K562 (cell line): Measurements from ENCODE around the gene NINL. TPM values are rescaled to one million over a fixed set of nuclear protein-coding genes. Genes with fewer than 3 reads are reported as not detected.

ENCODE experiments used
- ATF2 ChIP-seq: sonication (generic); formaldehyde crosslinking; IDR thresholded peaks from 2 replicates; pipeline ENCODE4 v1.8.1; 2022; ENCODE audit warnings: missing genetic modification reagents
- CAMTA2 ChIP-seq: fragments of 250-450 bp; sonication (Bioruptor Pico); conservative IDR thresholded peaks from 2 replicates; pipeline ENCODE4 v1.5.1; 2022
- CBFB ChIP-seq: sonication (generic); formaldehyde crosslinking; IDR thresholded peaks from 2 replicates; pipeline ENCODE4 v1.4.0; 2020; ENCODE audit warnings: mild to moderate bottlenecking, missing genetic modification reagents
- E2F6 ChIP-seq, 2 experiments: IDR thresholded peaks; 2 replicates each; pipeline ENCODE4 v1.6.1; 2011; ENCODE audit warnings: borderline replicate concordance in 1 of 2, control low read depth in 1 of 2, low read depth in 1 of 2, low read length in 1 of 2, mild to moderate bottlenecking in 1 of 2, mixed read lengths in 1 of 2, moderate library complexity in 1 of 2; ENCODE audit not compliant: insufficient read depth in 1 of 2, insufficient read length in 1 of 2, poor library complexity in 1 of 2, severe bottlenecking in 1 of 2; ENCODE audit errors: extremely low read depth in 1 of 2
- FOXA1 ChIP-seq: fragments of 450-650 bp; IDR thresholded peaks from 2 replicates; pipeline ENCODE4 v1.6.1; 2016; ENCODE audit warnings: mild to moderate bottlenecking, borderline replicate concordance
- FOXA3 ChIP-seq, 2 experiments: fragments of 450-650 bp in 1 of 2; sonication (generic) in 1 of 2; formaldehyde crosslinking; IDR thresholded peaks in 1 of 2; conservative IDR thresholded peaks in 1 of 2; 2 replicates each; pipeline versions ENCODE4 v1.4.0 to v1.8.0; 2020 to 2022; ENCODE audit warnings: mild to moderate bottlenecking in 2 of 2, missing genetic modification reagents in 1 of 2
- HDAC2 ChIP-seq: fragments of 450-650 bp; IDR thresholded peaks from 2 replicates; pipeline ENCODE4 v1.6.1; 2016; ENCODE audit warnings: mild to moderate bottlenecking
- HNRNPK ChIP-seq: fragments of 200-400 bp; formaldehyde crosslinking; IDR thresholded peaks from one replicate; pipeline ENCODE4 v1.6.1; 2018; ENCODE audit warnings: mild to moderate bottlenecking, low read depth, low read length; ENCODE audit not compliant: poor library complexity, severe bottlenecking
- MCM3 ChIP-seq: fragments of 450-650 bp; IDR thresholded peaks from 2 replicates; pipeline ENCODE4 v1.6.1; 2016
- NCOA1 ChIP-seq: fragments of 450-650 bp; IDR thresholded peaks from 2 replicates; pipeline ENCODE4 v1.6.1; 2016; ENCODE audit warnings: low read depth
- PTBP1 ChIP-seq: fragments of 200-400 bp; formaldehyde crosslinking; IDR thresholded peaks from 2 replicates; pipeline ENCODE4 v1.6.1; 2017; ENCODE audit warnings: low read depth, low read length
- PTTG1 ChIP-seq: fragments of 450-650 bp; IDR thresholded peaks from 2 replicates; pipeline ENCODE4 v1.6.1; 2016; ENCODE audit warnings: low read depth, mild to moderate bottlenecking, missing genetic modification characterization, missing compliant biosample characterization
- RAD51 ChIP-seq: fragments of 450-650 bp; IDR thresholded peaks from 2 replicates; pipeline ENCODE4 v1.7.1; 2016; ENCODE audit warnings: low read depth, mild to moderate bottlenecking, borderline replicate concordance
- SP1 ChIP-seq: sonication (generic); formaldehyde crosslinking; IDR thresholded peaks from 2 replicates; pipeline ENCODE4 v1.8.1; 2022; ENCODE audit warnings: mild to moderate bottlenecking, missing genetic modification reagents
- SP2 ChIP-seq: IDR thresholded peaks from 2 replicates; pipeline ENCODE4 v1.6.1; 2011; ENCODE audit warnings: mild to moderate bottlenecking, low read depth, low read length, moderate library complexity; ENCODE audit not compliant: poor library complexity, severe bottlenecking; ENCODE audit errors: extremely low read depth
- STAT5B ChIP-seq: fragments of 250-450 bp; sonication (Bioruptor Pico); IDR thresholded peaks from 2 replicates; pipeline ENCODE4 v1.8.0; 2021; ENCODE audit warnings: mild to moderate bottlenecking, inconsistent platforms
- TAF1 ChIP-seq: IDR thresholded peaks from 2 replicates; pipeline ENCODE4 v1.6.1; 2011; ENCODE audit warnings: mild to moderate bottlenecking, low read length, moderate library complexity; ENCODE audit not compliant: insufficient read depth, control insufficient read depth, severe bottlenecking; ENCODE audit errors: extremely low read depth
- TAF15 ChIP-seq: fragments of 200-400 bp; formaldehyde crosslinking; IDR thresholded peaks from 2 replicates; pipeline ENCODE4 v1.6.1; 2017; ENCODE audit warnings: mild to moderate bottlenecking, low read depth, low read length, moderate library complexity
- TCF15 ChIP-seq: fragments of 250-450 bp; sonication (Bioruptor Pico); IDR thresholded peaks from 2 replicates; pipeline ENCODE4 v1.8.0; 2022; ENCODE audit warnings: moderate library complexity, mild to moderate bottlenecking, inconsistent platforms
- TEAD1 ChIP-seq, 2 experiments: fragments of 450-650 bp in 1 of 2; sonication (generic) in 1 of 2; formaldehyde crosslinking; IDR thresholded peaks; 2 replicates each; pipeline versions ENCODE4 v1.4.0 to v1.8.0; 2020 to 2022; ENCODE audit warnings: mild to moderate bottlenecking in 2 of 2, missing genetic modification reagents in 1 of 2
- ZNF140 ChIP-seq: fragments of 250-450 bp; sonication (Bioruptor Pico); IDR thresholded peaks from 2 replicates; pipeline ENCODE4 v1.8.0; 2021; ENCODE audit warnings: moderate library complexity, mild to moderate bottlenecking, inconsistent platforms
- ZNF143 ChIP-seq: sonication (generic); formaldehyde crosslinking; IDR thresholded peaks from 2 replicates; pipeline ENCODE4 v1.9.0; 2022; ENCODE audit warnings: mild to moderate bottlenecking, missing genetic modification reagents
- ZNF197 ChIP-seq: fragments of 200-800 bp; sonication (Bioruptor generic); IDR thresholded peaks from 2 replicates; pipeline ENCODE4 v1.6.1; 2016; ENCODE audit warnings: low read depth, missing genetic modification characterization, missing compliant biosample characterization
- ZNF263 ChIP-seq: sonication (generic); formaldehyde crosslinking; IDR thresholded peaks from 2 replicates; pipeline ENCODE4 v1.8.0; 2022; ENCODE audit warnings: mild to moderate bottlenecking, missing genetic modification reagents, borderline replicate concordance
- ZNF408 ChIP-seq: fragments of 250-450 bp; sonication (Bioruptor Pico); IDR thresholded peaks from 2 replicates; pipeline ENCODE4 v1.4.0; 2020; ENCODE audit warnings: low read depth, mild to moderate bottlenecking, moderate library complexity
- ZNF445 ChIP-seq: fragments of 250-450 bp; sonication (Bioruptor Pico); IDR thresholded peaks from 2 replicates; pipeline ENCODE4 v1.4.0; 2020; ENCODE audit warnings: low read depth, mild to moderate bottlenecking, moderate library complexity
- ZNF75A ChIP-seq: fragments of 450-650 bp; formaldehyde crosslinking; IDR thresholded peaks from 2 replicates; pipeline ENCODE4 v1.4.0; 2020; ENCODE audit warnings: mild to moderate bottlenecking
- polyA plus RNA-seq, 8 experiments: library from polyadenylated mRNA; depleted of rRNA in 4 of 8; stranded (reverse) in 5 of 8; unstranded in 3 of 8; fragments of >200 nt; fragmentation: Nextera tagmentation in 2 of 8; fragmentation: Illumina TruSeq in 1 of 8; extraction: Ambion mirVana in 2 of 8; extraction: Trizol in 1 of 8; gene quantifications; 2 replicates each; pipeline versions ENCODE4 v1.2.1 to v1.2.3, GENCODE V29; 2011 to 2014; ENCODE audit warnings: inconsistent platforms in 1 of 8, missing spikeins in 1 of 8
- total RNA-seq, 7 experiments: library from RNA; depleted of rRNA in 6 of 7; stranded (reverse); fragments of >200 nt in 6 of 7; fragmentation: Illumina TruSeq in 2 of 7; extraction: Trizol in 2 of 7; gene quantifications; 2 replicates each; pipeline versions ENCODE4 v1.2.1 to v1.2.3, GENCODE V29; 2011 to 2021; ENCODE audit warnings: low replicate concordance in 1 of 7

The NINL gene
- total and polyA plus RNA-seq, 9 of the 15 experiments (the other 6 are each of a cell fraction or from before 2014, with no cell fraction given), result 0.03 to 0.22 (median 0.05) TPM; not detected in 5

- no peak for TF ChIP-seq TCF15 (CRISPR knock-in tag)
- TF ChIP-seq E2F6 (IDR thresholded peaks at IDR 0.05; ENCODE audit: borderline replicate concordance in 1 of 2, extremely low read depth in 1 of 2, insufficient read depth in 1 of 2, insufficient read length in 1 of 2, low read depth in 1 of 2, low read length in 1 of 2, poor library complexity in 1 of 2, severe bottlenecking in 1 of 2), result peak; percentile 71 to 89
- no peak for TF ChIP-seq FOXA3 (CRISPR knock-in tag; conservative IDR thresholded peaks at IDR 0.05 in 1 of 2, IDR thresholded peaks at IDR 0.05 in 1 of 2)
- no peak for TF ChIP-seq SP2
- no peak for TF ChIP-seq HDAC2
- TF ChIP-seq STAT5B, result no peak
- TF ChIP-seq SP1 (CRISPR knock-in tag), result peak; percentile 49; the same call in 1 of the 2 replicates
- no peak for TF ChIP-seq RAD51
- no peak for TF ChIP-seq ZNF197 (CRISPR knock-in tag)
- TF ChIP-seq HNRNPK, result no peak
- TF ChIP-seq MCM3, result no peak
- TF ChIP-seq FOXA1, result no peak
- TF ChIP-seq TAF1, result peak; percentile 72
- no peak for TF ChIP-seq ZNF263
- TF ChIP-seq ZNF75A, result no peak
- TF ChIP-seq ZNF140, result no peak
- TF ChIP-seq CAMTA2 (CRISPR knock-in tag), result no peak
- no peak for TF ChIP-seq PTTG1 (tag)
- TF ChIP-seq ZNF143 (CRISPR knock-in tag), result no peak
- no peak for TF ChIP-seq ATF2 (CRISPR knock-in tag)
- TF ChIP-seq ZNF408, result no peak
- no peak for TF ChIP-seq TAF15
- TF ChIP-seq CBFB (CRISPR knock-in tag), result no peak
- TF ChIP-seq PTBP1, result no peak
- peak; percentile 94 to 99 for TF ChIP-seq TEAD1 (CRISPR knock-in tag; IDR thresholded peaks at IDR 0.05)
- no peak for TF ChIP-seq NCOA1
- no peak for TF ChIP-seq ZNF445 (CRISPR knock-in tag)
Measured at GRCh38 chr20:25407311-25408169, 177.8 kb downstream of the NINL start, which contains the start of gene GINS1 (continued).
